DMS53 treated with DMSO at 0.1 percent for 48 hours (cell line): ENCODE results near the gene S100A8.
A peak's percentile ranks its signal among the peaks of the same experiment; 100 is the strongest.
"Not testable (repeated sequence)": the region's sequence is repeated elsewhere in the genome, so short reads cannot be mapped to it uniquely, and the experiment has no call there.

Experiments
- DNase-seq: peaks from one replicate; lab custom pipeline; 2025; ENCODE audit not compliant: unreplicated experiment; lab: John Stamatoyannopoulos, UW

S100A8 gene

GRCh38 chr1:153348511-153349362 is 42.1 kb downstream of the S100A8 start, which contains the start of gene PGLYRP4:
Gene PGLYRP4 (minus strand): TSS chr1:153348841. CDS start chr1:153347932, 909 bp downstream.
- DNase-seq: no peak

GRCh38 chr1:153347856-153348255 is 43.0 kb downstream of the S100A8 start:
- no peak for DNase-seq

DNA sequence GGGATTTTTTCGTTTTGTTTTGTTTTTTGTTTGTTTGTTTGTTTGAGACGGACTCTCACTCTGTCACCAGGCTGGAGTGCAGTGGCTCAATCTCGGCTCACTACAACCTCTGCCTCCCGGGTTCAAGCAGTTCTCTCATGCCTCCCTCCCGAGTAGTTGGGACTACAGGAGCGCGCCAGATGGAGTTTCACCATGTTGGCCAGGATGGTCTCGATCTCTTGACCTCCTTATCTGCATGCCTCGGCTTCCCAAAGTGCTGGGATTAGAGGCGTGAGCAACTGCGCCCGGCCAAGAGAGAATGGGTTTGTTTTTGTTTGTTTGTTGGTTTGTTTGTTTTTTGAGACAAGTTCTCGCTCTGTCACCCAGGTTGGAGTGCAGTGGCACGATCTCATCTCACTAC is 43.8 kb downstream of the S100A8 start:
- DNase-seq: not testable (repeated sequence)

GRCh38 chr1:153346077-153346723 is 44.7 kb downstream of the S100A8 start:
- peak; percentile 2 for DNase-seq

- no peak for DNase-seq
Measured at GRCh38 chr1:153345187-153346076, 45.4 kb downstream of the S100A8 start.

GRCh38 chr1:153344718-153345025 is 46.2 kb downstream of the S100A8 start:
- DNase-seq: no peak

DNA sequence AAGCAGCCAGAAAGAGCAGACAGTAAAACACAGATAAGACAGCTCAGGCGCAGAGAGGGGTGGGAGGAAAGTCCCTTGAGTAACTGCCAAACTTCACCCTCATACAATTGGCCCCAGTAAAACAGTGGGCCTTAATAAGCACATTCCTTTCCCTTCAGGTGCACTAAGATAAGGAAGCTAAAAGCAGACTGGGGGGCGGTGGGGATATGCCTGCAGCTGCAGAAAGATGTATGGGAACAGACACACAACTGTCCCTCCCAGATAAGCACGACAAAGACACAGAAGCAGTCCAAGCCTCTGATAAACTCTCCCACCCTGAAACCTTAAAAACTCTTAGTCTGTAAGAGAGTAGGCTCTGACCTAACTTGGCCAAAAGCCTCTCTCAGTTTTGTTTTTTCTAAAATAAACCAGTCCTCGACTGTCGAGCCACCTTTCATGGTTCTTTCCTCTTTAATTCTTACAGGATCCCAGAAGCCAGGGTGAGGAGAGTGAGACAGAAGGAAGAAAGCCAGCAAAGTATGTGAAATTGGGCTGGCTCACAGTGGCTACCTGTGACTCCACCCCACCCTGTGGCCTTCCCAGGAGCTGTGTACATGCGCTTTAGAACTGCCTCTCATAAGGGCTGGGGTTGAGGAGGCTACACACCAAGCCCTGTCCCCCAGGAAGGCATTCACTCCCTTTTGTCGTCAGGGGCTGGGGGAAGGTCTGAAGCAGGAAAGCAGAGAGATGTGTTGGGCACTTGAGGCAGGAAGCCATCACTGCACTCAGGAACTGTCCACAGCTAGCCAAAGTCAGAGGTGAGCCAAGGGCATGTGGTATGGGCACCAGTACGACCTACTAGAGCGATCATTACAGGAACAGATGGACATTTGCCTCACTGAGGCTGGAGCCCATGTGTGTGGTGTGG is 46.8 kb downstream of the S100A8 start:
- no peak for DNase-seq

- DNase-seq: no peak
Measured at GRCh38 chr1:153343040-153343681, 47.7 kb downstream of the S100A8 start.

GRCh38 chr1:153342178-153342577 is 48.7 kb downstream of the S100A8 start:
- no peak for DNase-seq

DNA sequence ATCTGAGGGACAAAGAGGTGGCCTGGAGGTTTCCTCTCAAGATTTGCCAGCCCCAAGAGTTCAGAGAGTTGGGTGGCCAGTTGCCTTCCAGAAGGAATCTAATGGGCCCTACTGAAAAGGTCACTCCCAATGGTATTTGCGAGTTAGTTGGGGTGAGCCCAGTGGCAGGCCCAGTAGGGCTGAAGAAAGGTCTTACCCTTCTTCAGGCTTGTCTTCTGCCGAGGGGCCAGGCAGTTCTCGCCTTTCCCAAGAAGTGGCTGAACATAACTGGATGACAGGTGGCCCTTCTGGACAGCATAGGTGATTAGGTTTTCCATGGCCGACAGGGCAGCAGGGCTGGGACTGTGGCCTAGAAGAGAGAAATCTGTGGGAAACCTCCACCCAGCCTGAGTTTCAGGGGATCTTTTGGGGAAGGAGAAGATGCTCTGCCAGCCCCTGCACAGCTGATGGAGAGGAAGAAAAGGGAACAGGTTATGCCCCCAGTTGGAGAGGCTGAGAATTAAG is 49.4 kb downstream of the S100A8 start:
- no peak for DNase-seq

DNA sequence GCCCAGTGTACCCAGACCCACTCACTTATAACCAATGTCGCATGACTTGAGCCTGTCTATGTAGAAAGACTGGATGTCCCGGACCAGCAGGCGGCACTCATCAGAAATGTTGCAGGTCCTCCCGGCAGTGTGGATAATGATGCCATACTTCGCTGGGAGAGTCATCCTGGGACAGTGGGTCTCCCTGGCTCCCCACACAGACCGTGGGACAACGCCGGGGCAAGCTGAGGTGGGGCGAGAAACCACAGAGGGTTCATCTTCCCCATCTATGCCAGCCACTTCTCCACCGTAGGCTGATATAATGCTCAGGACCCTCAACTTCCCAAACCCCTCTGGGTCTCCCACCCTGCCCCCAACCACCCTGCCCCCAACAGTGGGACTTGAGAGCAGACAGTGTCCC is 50.5 kb downstream of the S100A8 start:
- no peak for DNase-seq
